Measurements from ENCODE around the gene DIAPH2.

Gene DIAPH2

DNA sequence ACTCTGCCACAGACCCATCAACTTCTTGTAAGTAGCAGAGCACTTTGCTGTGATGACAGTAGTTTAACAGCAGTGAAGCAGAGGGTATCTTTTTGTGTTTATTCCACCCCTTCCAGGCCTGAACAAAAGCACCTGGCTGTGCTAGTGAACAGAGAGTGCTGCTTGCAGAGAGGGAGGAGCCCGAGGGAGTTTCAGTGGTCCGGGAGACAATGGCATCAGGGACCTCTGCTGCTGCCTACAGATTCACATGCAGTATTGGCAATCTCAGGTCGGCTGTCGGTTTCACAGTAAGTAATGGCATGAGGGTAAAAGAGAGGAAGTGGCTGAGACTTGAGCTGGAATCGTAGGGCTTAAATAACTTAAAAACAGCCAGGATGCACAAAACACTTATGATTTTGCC, 954.9 kb downstream of the DIAPH2 start:
- TF ChIP-seq, protein P1, sequence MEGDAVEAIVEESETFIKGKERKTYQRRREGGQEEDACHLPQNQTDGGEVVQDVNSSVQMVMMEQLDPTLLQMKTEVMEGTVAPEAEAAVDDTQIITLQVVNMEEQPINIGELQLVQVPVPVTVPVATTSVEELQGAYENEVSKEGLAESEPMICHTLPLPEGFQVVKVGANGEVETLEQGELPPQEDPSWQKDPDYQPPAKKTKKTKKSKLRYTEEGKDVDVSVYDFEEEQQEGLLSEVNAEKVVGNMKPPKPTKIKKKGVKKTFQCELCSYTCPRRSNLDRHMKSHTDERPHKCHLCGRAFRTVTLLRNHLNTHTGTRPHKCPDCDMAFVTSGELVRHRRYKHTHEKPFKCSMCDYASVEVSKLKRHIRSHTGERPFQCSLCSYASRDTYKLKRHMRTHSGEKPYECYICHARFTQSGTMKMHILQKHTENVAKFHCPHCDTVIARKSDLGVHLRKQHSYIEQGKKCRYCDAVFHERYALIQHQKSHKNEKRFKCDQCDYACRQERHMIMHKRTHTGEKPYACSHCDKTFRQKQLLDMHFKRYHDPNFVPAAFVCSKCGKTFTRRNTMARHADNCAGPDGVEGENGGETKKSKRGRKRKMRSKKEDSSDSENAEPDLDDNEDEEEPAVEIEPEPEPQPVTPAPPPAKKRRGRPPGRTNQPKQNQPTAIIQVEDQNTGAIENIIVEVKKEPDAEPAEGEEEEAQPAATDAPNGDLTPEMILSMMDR (IDR thresholded peaks at IDR 0.05): no peak
